ENCODE data around the gene RILPL1.

Gene RILPL1

GRCh38 chr12:123428591-123428990 lies 104.9 kb downstream of the RILPL1 start:
- no peak for DNase-seq (ENCODE audit: low read depth in 2 of 2)

- no peak for DNase-seq (ENCODE audit: low read depth in 2 of 2)
These were observed 106.3 kb downstream of the RILPL1 start for GRCh38 chr12:123427036-123427769.

- DNase-seq (ENCODE audit: low read depth in 2 of 2): no peak
These were observed 112.2 kb downstream of the RILPL1 start for GRCh38 chr12:123421314-123421713.
